IMR-90 (cell line): Measurements from ENCODE around the gene AGMO.

ENCODE experiments used
- BHLHE40 ChIP-seq: fragments of 150-350 bp; IDR thresholded peaks from 2 replicates; pipeline ENCODE4 v1.6.1; 2016; ENCODE audit warnings: mild to moderate bottlenecking, low read depth, low read length
- CEBPB ChIP-seq: IDR thresholded peaks from 2 replicates; pipeline ENCODE4 v1.6.1; 2012; ENCODE audit warnings: low read depth, low read length, improper control_type of control experiment
- CHD1 ChIP-seq: IDR thresholded peaks from 2 replicates; pipeline ENCODE4 v1.6.1; 2012; ENCODE audit warnings: low read depth, low read length, improper control_type of control experiment
- CTCF ChIP-seq: conservative IDR thresholded peaks from 2 replicates; pipeline ENCODE4 v1.5.1; 2012; ENCODE audit warnings: mild to moderate bottlenecking, low read depth, low read length, improper control_type of control experiment
- FOS ChIP-seq: fragments of 150-350 bp; IDR thresholded peaks from 2 replicates; pipeline ENCODE4 v1.6.1; 2016; ENCODE audit warnings: low read depth, low read length
- MAFK ChIP-seq: IDR thresholded peaks from 2 replicates; pipeline ENCODE4 v1.6.1; 2012; ENCODE audit warnings: low read depth, low read length, improper control_type of control experiment
- MAZ ChIP-seq: IDR thresholded peaks from 2 replicates; pipeline ENCODE4 v1.6.1; 2012; ENCODE audit warnings: low read depth, mild to moderate bottlenecking, low read length, improper control_type of control experiment, moderate library complexity, borderline replicate concordance
- POLR2A ChIP-seq: IDR thresholded peaks from 2 replicates; pipeline ENCODE4 v1.6.1; 2012; ENCODE audit warnings: mild to moderate bottlenecking, low read depth, low read length
- RAD21 ChIP-seq: IDR thresholded peaks from 2 replicates; pipeline ENCODE4 v1.6.1; 2012; ENCODE audit warnings: low read length, improper control_type of control experiment
- RCOR1 ChIP-seq: IDR thresholded peaks from 2 replicates; pipeline ENCODE4 v1.6.1; 2012; ENCODE audit warnings: mild to moderate bottlenecking, low read length, improper control_type of control experiment; ENCODE audit not compliant: insufficient replicate concordance
- RFX5 ChIP-seq: IDR thresholded peaks from 2 replicates; pipeline ENCODE4 v1.8.0; 2012; ENCODE audit warnings: low read depth, mild to moderate bottlenecking, low read length, moderate library complexity
- SMC3 ChIP-seq: fragments of 150-350 bp; IDR thresholded peaks from 2 replicates; pipeline ENCODE4 v1.6.1; 2016; ENCODE audit warnings: low read depth, mild to moderate bottlenecking, antibody characterized with exemption, low read length, moderate library complexity
- USF2 ChIP-seq: fragments of 150-350 bp; IDR thresholded peaks from 2 replicates; pipeline ENCODE4 v1.6.1; 2017; ENCODE audit warnings: mild to moderate bottlenecking, antibody characterized with exemption, low read length, low read depth

GRCh38 chr7:15213093-15213492, 348.7 kb downstream of the AGMO start:
- no peak for TF ChIP-seq CTCF
- TF ChIP-seq USF2, result no peak
- no peak for TF ChIP-seq MAZ
- TF ChIP-seq RCOR1, result no peak
- TF ChIP-seq RFX5, result no peak
- no peak for TF ChIP-seq POLR2A
- no peak for TF ChIP-seq RAD21
- no peak for TF ChIP-seq SMC3
- TF ChIP-seq MAFK, result no peak
- no peak for TF ChIP-seq BHLHE40
- TF ChIP-seq FOS, result no peak
- no peak for TF ChIP-seq CHD1
- no peak for TF ChIP-seq CEBPB
